HEK293T (cell line): ENCODE measurements around the gene GON4L.

Source experiments
- ARNT ChIP-seq: fragments of 450-650 bp; IDR thresholded peaks from 2 replicates; pipeline ENCODE4 v1.6.1; 2017; ENCODE audit warnings: mild to moderate bottlenecking
- BHLHE40 ChIP-seq: fragments of 450-650 bp; IDR thresholded peaks from 2 replicates; pipeline ENCODE4 v1.6.1; 2016; ENCODE audit warnings: mild to moderate bottlenecking, moderate library complexity, borderline replicate concordance
- ELF4 ChIP-seq: fragments of 450-650 bp; IDR thresholded peaks from 2 replicates; pipeline ENCODE4 v1.6.1; 2017; ENCODE audit warnings: antibody characterized with exemption
- FOXA1 ChIP-seq: fragments of 450-650 bp; IDR thresholded peaks from 2 replicates; pipeline ENCODE4 v1.6.1; 2016; ENCODE audit warnings: mild to moderate bottlenecking
- FOXM1 ChIP-seq: fragments of 450-650 bp; IDR thresholded peaks from 2 replicates; pipeline ENCODE4 v1.6.1; 2017; ENCODE audit warnings: mild to moderate bottlenecking, borderline replicate concordance
- HDGF ChIP-seq: fragments of 450-650 bp; IDR thresholded peaks from 2 replicates; pipeline ENCODE4 v1.6.1; 2017; ENCODE audit warnings: antibody characterized with exemption, borderline replicate concordance
- L3MBTL2 ChIP-seq: fragments of 450-650 bp; conservative IDR thresholded peaks from 2 replicates; pipeline ENCODE4 v1.6.1; 2016; ENCODE audit warnings: mild to moderate bottlenecking
- NFRKB ChIP-seq: fragments of 450-650 bp; IDR thresholded peaks from 2 replicates; pipeline ENCODE4 v1.6.1; 2016; ENCODE audit warnings: mild to moderate bottlenecking, moderate library complexity
- PKNOX1 ChIP-seq: fragments of 450-650 bp; IDR thresholded peaks from 2 replicates; pipeline ENCODE4 v1.6.1; 2016
- SUZ12 ChIP-seq: fragments of 450-650 bp; IDR thresholded peaks from 2 replicates; pipeline ENCODE4 v1.6.1; 2016; ENCODE audit warnings: mild to moderate bottlenecking
- TARDBP ChIP-seq: fragments of 450-650 bp; IDR thresholded peaks from 2 replicates; pipeline ENCODE4 v1.6.1; 2016
- ZNF384 ChIP-seq: fragments of 450-650 bp; IDR thresholded peaks from 2 replicates; pipeline ENCODE4 v1.6.1; 2016

GRCh38 chr1:155801149-155801548, 55.9 kb downstream of the GON4L start:
- TF ChIP-seq BHLHE40, result no peak
- no peak for TF ChIP-seq FOXA1
- TF ChIP-seq SUZ12, result no peak
- TF ChIP-seq L3MBTL2, result no peak
- TF ChIP-seq FOXM1, result no peak
- no peak for TF ChIP-seq PKNOX1
- TF ChIP-seq ZNF384, result no peak
- TF ChIP-seq TARDBP, result no peak
- TF ChIP-seq ELF4, result no peak
- TF ChIP-seq HDGF, result no peak
- no peak for TF ChIP-seq NFRKB
- TF ChIP-seq ARNT, result no peak
